H1 (cell line): ENCODE data around the gene CSRP3. TPM values are rescaled to one million over a fixed set of nuclear protein-coding genes. Genes with fewer than 3 reads are reported as not detected.

ENCODE experiments used
- CTCF ChIA-PET: fragments of 300-600 bp; sonication (Branson Sonifier 250); formaldehyde crosslinking; loops from one replicate; lab custom pipeline; 2021; ENCODE audit not compliant: partially characterized antibody; lab: Charles Lee
- POLR2A ChIA-PET: fragments of 300-600 bp; sonication (Branson Sonifier 250); formaldehyde crosslinking; loops from one replicate; lab custom pipeline; 2021; ENCODE audit warnings: inconsistent platforms; ENCODE audit not compliant: partially characterized antibody; lab: Charles Lee
- DNase-seq, 2 experiments: peaks; one replicate each; pipeline versions ENCODE4 v3.0.0 to v3.0.0-alpha.2; 2010 to 2022; ENCODE audit warnings: low spot score in 2 of 2, low read depth in 1 of 2, mixed read lengths in 1 of 2
- FAIRE-seq: peaks from 2 replicates; lab custom pipeline; 2011; peaks lifted over from hg19 to GRCh38; lab: Jason Lieb, UNC
- H2AFZ ChIP-seq: 2 replicates; pipeline ENCODE4 v1.8.1; 2012; ENCODE audit warnings: low read length, inconsistent platforms
- H2AK5ac ChIP-seq: 2 replicates; pipeline ENCODE4 v1.6.1; 2013; ENCODE audit warnings: low read depth, low read length
- H2BK120ac ChIP-seq: replicated peaks from 2 replicates; pipeline ENCODE3; 2013; ENCODE audit warnings: low read depth, low read length, inconsistent platforms
- H2BK12ac ChIP-seq: 2 replicates; pipeline ENCODE4 v1.6.1; 2013; ENCODE audit warnings: low read depth, low read length
- H2BK15ac ChIP-seq: 2 replicates; pipeline ENCODE4 v1.6.1; 2013; ENCODE audit warnings: low read length
- H2BK20ac ChIP-seq: 2 replicates; pipeline ENCODE4 v1.6.1; 2013; ENCODE audit warnings: low read length
- H2BK5ac ChIP-seq: 2 replicates; pipeline ENCODE4 v1.6.1; 2013; ENCODE audit warnings: low read depth, low read length
- H3K14ac ChIP-seq: 2 replicates; pipeline ENCODE4 v1.6.1; 2013; ENCODE audit warnings: inconsistent platforms; ENCODE audit not compliant: insufficient read length
- H3K18ac ChIP-seq: 2 replicates; pipeline ENCODE4 v1.6.1; 2013; ENCODE audit warnings: low read length; ENCODE audit errors: extremely low read depth
- H3K23ac ChIP-seq: 2 replicates; pipeline ENCODE4 v1.6.1; 2013; ENCODE audit warnings: inconsistent platforms; ENCODE audit not compliant: insufficient read length
- H3K23me2 ChIP-seq: 2 replicates; pipeline ENCODE4 v1.6.1; 2013; ENCODE audit warnings: low read depth, low read length
- H3K27ac ChIP-seq: 2 replicates; pipeline ENCODE4 v1.6.1; 2011; ENCODE audit warnings: low read depth, low read length, inconsistent platforms
- H3K27me3 ChIP-seq, 4 experiments: replicated peaks in 1 of 4; 1 replicate in 1 of 4; 2 replicates in 3 of 4; pipeline versions ENCODE4 v1.6.1 to v1.8.1; 2011 to 2013; ENCODE audit warnings: low read length in 3 of 4, mild to moderate bottlenecking in 3 of 4, inconsistent platforms in 2 of 4, mixed read lengths in 2 of 4, moderate library complexity in 1 of 4; ENCODE audit not compliant: control insufficient read depth in 3 of 4, insufficient read depth in 3 of 4; ENCODE audit errors: extremely low read depth in 1 of 4
- H3K36me3 ChIP-seq, 4 experiments: 2 replicates each; pipeline versions ENCODE4 v1.6.1 to v1.8.1; 2011 to 2013; ENCODE audit warnings: mild to moderate bottlenecking in 4 of 4, low read length in 3 of 4, moderate library complexity in 2 of 4, control low read depth in 1 of 4, inconsistent platforms in 1 of 4; ENCODE audit not compliant: insufficient read depth in 4 of 4, control insufficient read depth in 2 of 4
- H3K4ac ChIP-seq: replicated peaks from 2 replicates; pipeline ENCODE3; 2013; ENCODE audit warnings: low read length, low read depth, mixed read lengths, inconsistent platforms; ENCODE audit not compliant: insufficient read length
- H3K4me1 ChIP-seq, 4 experiments: replicated peaks in 1 of 4; 1 replicate in 1 of 4; 2 replicates in 3 of 4; pipeline versions ENCODE4 v1.6.1 to v1.8.1; 2011 to 2013; ENCODE audit warnings: low read length in 3 of 4, inconsistent platforms in 2 of 4, mixed read lengths in 1 of 4; ENCODE audit not compliant: insufficient read depth in 4 of 4, control insufficient read depth in 3 of 4
- H3K4me2 ChIP-seq, 2 experiments: 2 replicates each; pipeline versions ENCODE4 v1.6.1 to v1.8.1; 2011 to 2013; ENCODE audit warnings: low read depth in 2 of 2, low read length in 2 of 2, control low read depth in 1 of 2, inconsistent platforms in 1 of 2, mild to moderate bottlenecking in 1 of 2; ENCODE audit not compliant: insufficient read depth in 1 of 2
- H3K4me3 ChIP-seq, 4 experiments: fragments of 200-600, 300-600 bp in 1 of 4; sonication (generic), shearing (Covaris generic), sonication (Bioruptor Twin) in 1 of 4; 2 replicates each; pipeline versions ENCODE4 v1.5.1 to v1.8.1; 2011 to 2016; ENCODE audit warnings: low read length in 4 of 4, low read depth in 3 of 4, control low read depth in 2 of 4, inconsistent platforms in 2 of 4, mild to moderate bottlenecking in 2 of 4, mixed read lengths in 1 of 4, moderate library complexity in 1 of 4; ENCODE audit not compliant: insufficient read depth in 2 of 4; ENCODE audit errors: extremely low read depth in 1 of 4
- H3K56ac ChIP-seq: replicated peaks from 2 replicates; pipeline ENCODE3; 2013; ENCODE audit warnings: low read depth, mild to moderate bottlenecking, mixed read lengths, low read length, inconsistent platforms; ENCODE audit not compliant: insufficient read length
- H3K79me1 ChIP-seq: 2 replicates; pipeline ENCODE4 v1.6.1; 2013; ENCODE audit warnings: low read depth, low read length, control low read depth
- H3K79me2 ChIP-seq, 2 experiments: 2 replicates each; pipeline versions ENCODE4 v1.6.1 to v1.8.1; 2012 to 2013; ENCODE audit warnings: low read length in 2 of 2, mild to moderate bottlenecking in 2 of 2, inconsistent platforms in 1 of 2; ENCODE audit not compliant: insufficient read depth in 2 of 2, control insufficient read depth in 1 of 2
- H3K9ac ChIP-seq, 4 experiments: replicated peaks in 1 of 4; 1 replicate in 1 of 4; 2 replicates in 3 of 4; pipeline versions ENCODE4 v1.6.1 to v1.8.1; 2011 to 2013; ENCODE audit warnings: low read depth in 3 of 4, low read length in 3 of 4, control low read depth in 2 of 4, mild to moderate bottlenecking in 2 of 4, moderate library complexity in 2 of 4, inconsistent platforms in 1 of 4; ENCODE audit errors: extremely low read depth in 1 of 4
- H3K9me3 ChIP-seq, 2 experiments: 2 replicates each; pipeline versions ENCODE4 v1.6.1 to v1.8.1; 2012 to 2013; ENCODE audit warnings: mild to moderate bottlenecking in 2 of 2, moderate library complexity in 2 of 2, control low read depth in 1 of 2, inconsistent platforms in 1 of 2, low read depth in 1 of 2, low read length in 1 of 2, mixed read lengths in 1 of 2; ENCODE audit not compliant: insufficient read depth in 2 of 2
- H4K20me1 ChIP-seq, 2 experiments: replicated peaks in 1 of 2; 2 replicates each; pipeline versions ENCODE3 to v1.8.1; 2011 to 2013; ENCODE audit warnings: inconsistent platforms in 2 of 2, low read length in 2 of 2, mild to moderate bottlenecking in 1 of 2; ENCODE audit not compliant: insufficient read depth in 2 of 2, control insufficient read depth in 1 of 2
- H4K5ac ChIP-seq: 2 replicates; pipeline ENCODE4 v1.6.1; 2013; ENCODE audit warnings: low read length, low read depth, mixed read lengths, inconsistent platforms; ENCODE audit not compliant: insufficient read length
- H4K8ac ChIP-seq: 2 replicates; pipeline ENCODE4 v1.8.0; 2013; ENCODE audit warnings: mild to moderate bottlenecking, moderate library complexity, low read length, inconsistent platforms; ENCODE audit not compliant: insufficient read depth; ENCODE audit errors: extremely low read depth
- H4K91ac ChIP-seq: replicated peaks from 2 replicates; pipeline ENCODE3; 2013; ENCODE audit warnings: low read length, mixed read lengths, inconsistent platforms; ENCODE audit not compliant: insufficient read length
- ATF3 ChIP-seq: IDR thresholded peaks from 2 replicates; pipeline ENCODE4 v1.6.1; 2011; ENCODE audit warnings: low read depth, mild to moderate bottlenecking, low read length; ENCODE audit not compliant: insufficient read depth
- BRCA1 ChIP-seq: IDR thresholded peaks from 2 replicates; pipeline ENCODE4 v1.6.1; 2012; ENCODE audit warnings: low read depth, low read length, improper control_type of control experiment
- EGR1 ChIP-seq: IDR thresholded peaks from 2 replicates; pipeline ENCODE4 v1.6.1; 2011; ENCODE audit warnings: low read depth, low read length, borderline replicate concordance
- EZH2 ChIP-seq: fragments of 200-600 bp; sonication (generic); IDR thresholded peaks from 2 replicates; pipeline ENCODE4 v1.7.1; 2012; ENCODE audit warnings: low read depth, mild to moderate bottlenecking, moderate library complexity, low read length, inconsistent platforms; ENCODE audit not compliant: severe bottlenecking
- KDM1A ChIP-seq: fragments of 200-600, 300-600 bp; sonication (generic); IDR thresholded peaks from 2 replicates; pipeline ENCODE4 v1.7.1; 2016; ENCODE audit warnings: mild to moderate bottlenecking, low read length, borderline replicate concordance
- NANOG ChIP-seq: IDR thresholded peaks from 2 replicates; pipeline ENCODE4 v1.6.1; 2011; ENCODE audit warnings: low read length, low read depth, mild to moderate bottlenecking, inconsistent platforms; ENCODE audit not compliant: insufficient read depth, poor library complexity, severe bottlenecking
- RFX5 ChIP-seq: IDR thresholded peaks from 2 replicates; pipeline ENCODE4 v1.6.1; 2011; ENCODE audit warnings: low read depth, low read length, improper control_type of control experiment, borderline replicate concordance
- WGBS, 2 experiments: shearing (Covaris generic) in 1 of 2; methylation state at CpG; one replicate each; pipeline versions ENCODE4 v1.1.6 to v1.1.7; 2013 to 2015; ENCODE audit warnings: low lambda C conversion rate in 2 of 2, mixed read lengths in 2 of 2, inconsistent platforms in 1 of 2, low coverage in 1 of 2, missing lambda C conversion rate in 1 of 2; ENCODE audit not compliant: insufficient replicate concordance in 2 of 2, insufficient coverage in 1 of 2, insufficient read length in 1 of 2; ENCODE audit errors: extremely low coverage in 1 of 2, missing lambda C conversion rate in 1 of 2; 5-methylcytosine and 5-hydroxymethylcytosine counted together
- polyA plus RNA-seq, 7 experiments: library from polyadenylated mRNA; depleted of rRNA in 3 of 7; stranded (reverse) in 5 of 7; unstranded in 2 of 7; fragments of >200 nt in 5 of 7; fragments of 200-250 nt in 2 of 7; gene quantifications; 1 replicate in 5 of 7; 2 replicates in 1 of 7; 4 replicates in 1 of 7; pipeline versions ENCODE4 v1.2.1 to v1.2.3, GENCODE V29; 2011 to 2013; ENCODE audit warnings: missing spikeins in 2 of 7, mixed read lengths in 2 of 7
- total RNA-seq: library from RNA; stranded (reverse); fragmentation: NEBNext Ultra II Directional; extraction: Animal tissue kit (Norgen Biotek cat#: 25700); gene quantifications from 2 replicates; pipeline ENCODE4 v1.2.1, GENCODE V29; 2021

CSRP3 gene
- total and polyA plus RNA-seq, 2 of the 8 experiments (the other 6 are each of a cell fraction or from before 2014, with no cell fraction given): not detected

- Histone ChIP-seq H3K36me3 (peaks cover 0 to 16% (median 15%) of the 10 kb centered on the region in 4 experiments; a peak in 4 of 8 replicates), H4K8ac (no peak overlapping the region), H3K27me3 (peaks cover 9 to 22% (median 17%) of the 10 kb centered on the region in 4 experiments), H3K27ac (no peak overlapping the region), H4K5ac (no peak overlapping the region), H3K14ac (no peak overlapping the region), H3K23me2 (peaks cover 13% of the 10 kb centered on the region), H3K18ac (no peak overlapping the region), H3K79me1 (no peaks in the 10 kb centered on the region), H3K9me3 (no peaks in the 10 kb centered on the region), H3K4ac (no peak overlapping the region), H3K9ac (no peak overlapping the region), H4K91ac (no peak overlapping the region), H2BK12ac (no peak overlapping the region), H3K23ac (no peak overlapping the region), H2AFZ (no peak overlapping the region), H4K20me1 (peaks cover 0 to 2% of the 10 kb centered on the region in 2 experiments), H3K56ac (no peak overlapping the region), H3K4me1 (peaks cover 0 to 7% (median 3%) of the 10 kb centered on the region in 4 experiments; a peak in 3 of 7 replicates), H3K79me2 (no peaks in the 10 kb centered on the region), H2BK5ac (no peak overlapping the region), H2BK120ac (no peak overlapping the region), H3K4me3 (no peak overlapping the region), H2BK20ac (no peak overlapping the region), H2AK5ac (no peak overlapping the region), H2BK15ac (no peak overlapping the region), H3K4me2 (no peak overlapping the region; a peak in 1 of 4 replicates)
- ChIA-PET POLR2A (interaction anchor here (1.6 kb wide), 1 partner anchor 12 kb away, joined by 3 read pairs; no protein-coding TSS in a partner anchor), CTCF (interaction anchor here (0.7 kb wide), 1 partner anchor 214 kb away, joined by 3 read pairs; no protein-coding TSS in a partner anchor)
- FAIRE-seq: no peak
- 89% methylated on average over 3 of the region's 3 CpGs; no CpG with 5 or more reads in 1 of the 2 experiments for WGBS, 2 experiments
- TF ChIP-seq ATF3 (no peak), EZH2 (no peak), RFX5 (no peak), BRCA1 (no peak), KDM1A (no peak), NANOG (no peak), EGR1 (no peak)
- no peak for DNase-seq
Observed at GRCh38 chr11:19239039-19239438, 37.3 kb upstream of the CSRP3 start.
